Superior temporal gyrus (tissue), 1 donor: ENCODE measurements around the gene LRMDA.

Source experiments
- DNase-seq: peaks from one replicate; pipeline ENCODE4 v3.0.0-alpha.2; 2016; ENCODE audit errors: extremely low spot score

LRMDA gene

GRCh38 chr10:75643944-75644692, 212.7 kb downstream of the LRMDA start:
- no peak for DNase-seq

GRCh38 chr10:75645704-75646103, 214.3 kb downstream of the LRMDA start:
- no peak for DNase-seq

GRCh38 chr10:75646218-75646915, 214.9 kb downstream of the LRMDA start:
- no peak for DNase-seq

GRCh38 chr10:75646916-75647315, 215.5 kb downstream of the LRMDA start:
- no peak for DNase-seq

GRCh38 chr10:75647675-75648074, 216.3 kb downstream of the LRMDA start:
- no peak for DNase-seq

- DNase-seq, result no peak
Observed at GRCh38 chr10:75648351-75648750, 216.9 kb downstream of the LRMDA start.

GRCh38 chr10:75648854-75649253, 217.4 kb downstream of the LRMDA start:
- DNase-seq, result no peak

GRCh38 chr10:75649466-75649865, 218.0 kb downstream of the LRMDA start:
- no peak for DNase-seq

- DNase-seq, result no peak
Observed at GRCh38 chr10:75650648-75651047, 219.2 kb downstream of the LRMDA start.

- no peak for DNase-seq
Observed at GRCh38 chr10:75651417-75651816, 220.0 kb downstream of the LRMDA start.

GRCh38 chr10:75652146-75652740, 220.8 kb downstream of the LRMDA start:
- DNase-seq, result no peak

GRCh38 chr10:75653761-75654160, 222.3 kb downstream of the LRMDA start:
- DNase-seq, result no peak

GRCh38 chr10:75654171-75654771, 222.8 kb downstream of the LRMDA start:
- no peak for DNase-seq

- no peak for DNase-seq
Observed at GRCh38 chr10:75654772-75655171, 223.3 kb downstream of the LRMDA start.

GRCh38 chr10:75655791-75656451, 224.5 kb downstream of the LRMDA start:
- DNase-seq, result no peak

- no peak for DNase-seq
Observed at GRCh38 chr10:75657351-75657750, 225.9 kb downstream of the LRMDA start.

GRCh38 chr10:75658036-75658435, 226.6 kb downstream of the LRMDA start:
- DNase-seq, result no peak

- no peak for DNase-seq
Observed at GRCh38 chr10:75658496-75658895, 227.1 kb downstream of the LRMDA start.

GRCh38 chr10:75658915-75659314, 227.5 kb downstream of the LRMDA start:
- DNase-seq, result no peak

- DNase-seq, result no peak
Observed at GRCh38 chr10:75660823-75661222, 229.4 kb downstream of the LRMDA start.

GRCh38 chr10:75662715-75663114, 231.3 kb downstream of the LRMDA start:
- DNase-seq, result no peak
